Glomerular visceral epithelial cell (primary cell): ENCODE measurements around the gene CTNNA1.

Source experiments
- DNase-seq: peaks from one replicate; pipeline ENCODE4 v3.0.0-alpha.2; 2016; ENCODE audit errors: extremely low spot score

Gene CTNNA1

DNA sequence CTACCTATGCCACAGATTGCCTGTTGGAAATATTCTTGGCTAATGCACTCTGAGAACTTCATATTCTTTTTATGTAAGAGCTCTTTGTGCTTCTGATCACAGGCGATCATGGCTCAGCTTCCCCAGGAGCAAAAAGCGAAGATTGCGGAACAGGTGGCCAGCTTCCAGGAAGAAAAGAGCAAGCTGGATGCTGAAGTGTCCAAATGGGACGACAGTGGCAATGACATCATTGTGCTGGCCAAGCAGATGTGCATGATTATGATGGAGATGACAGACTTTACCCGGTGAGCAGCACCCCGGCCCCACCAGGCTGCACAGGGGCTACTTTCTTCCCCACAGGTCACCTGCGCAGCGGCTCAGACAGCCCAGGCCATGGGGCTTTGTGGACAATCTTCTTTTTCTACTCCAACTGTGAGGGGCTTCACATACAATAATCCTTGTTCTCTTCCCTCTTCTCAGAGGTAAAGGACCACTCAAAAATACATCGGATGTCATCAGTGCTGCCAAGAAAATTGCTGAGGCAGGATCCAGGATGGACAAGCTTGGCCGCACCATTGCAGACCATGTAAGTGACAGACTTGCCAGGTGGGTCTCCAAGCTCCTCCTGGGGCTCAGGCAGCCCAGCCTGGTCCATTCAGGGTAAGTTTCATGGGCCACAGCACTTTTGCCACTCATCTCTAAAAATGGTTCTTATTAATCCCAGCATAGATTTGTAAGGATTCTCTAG is 177.3 kb downstream of the CTNNA1 start:
- no peak for DNase-seq

DNA sequence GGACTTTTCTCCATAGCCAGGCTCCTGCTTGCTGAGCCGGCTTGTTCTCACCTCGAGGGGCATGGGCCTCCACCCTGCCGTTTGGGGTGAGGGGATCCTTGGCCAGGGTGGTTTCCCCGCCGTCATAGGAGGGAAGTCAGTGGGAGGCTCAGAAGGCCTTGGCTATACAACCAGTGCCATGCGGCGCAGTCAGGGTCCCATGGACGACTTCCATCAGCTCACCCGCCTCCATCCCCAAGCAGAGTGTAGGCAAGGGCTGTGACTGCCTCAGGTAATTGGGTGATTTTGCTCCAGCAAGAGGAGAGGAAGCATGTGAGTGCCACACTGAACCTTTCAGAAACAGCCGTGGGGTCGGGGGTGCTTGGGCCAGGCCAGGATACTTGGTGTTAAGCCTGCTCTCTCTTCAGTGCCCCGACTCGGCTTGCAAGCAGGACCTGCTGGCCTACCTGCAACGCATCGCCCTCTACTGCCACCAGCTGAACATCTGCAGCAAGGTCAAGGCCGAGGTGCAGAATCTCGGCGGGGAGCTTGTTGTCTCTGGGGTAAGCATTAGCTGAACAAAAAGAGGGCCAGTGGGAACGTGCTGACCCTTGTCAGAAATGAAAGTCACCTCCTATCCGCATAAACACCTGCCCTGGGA is 179.1 kb downstream of the CTNNA1 start:
- no peak for DNase-seq

DNA sequence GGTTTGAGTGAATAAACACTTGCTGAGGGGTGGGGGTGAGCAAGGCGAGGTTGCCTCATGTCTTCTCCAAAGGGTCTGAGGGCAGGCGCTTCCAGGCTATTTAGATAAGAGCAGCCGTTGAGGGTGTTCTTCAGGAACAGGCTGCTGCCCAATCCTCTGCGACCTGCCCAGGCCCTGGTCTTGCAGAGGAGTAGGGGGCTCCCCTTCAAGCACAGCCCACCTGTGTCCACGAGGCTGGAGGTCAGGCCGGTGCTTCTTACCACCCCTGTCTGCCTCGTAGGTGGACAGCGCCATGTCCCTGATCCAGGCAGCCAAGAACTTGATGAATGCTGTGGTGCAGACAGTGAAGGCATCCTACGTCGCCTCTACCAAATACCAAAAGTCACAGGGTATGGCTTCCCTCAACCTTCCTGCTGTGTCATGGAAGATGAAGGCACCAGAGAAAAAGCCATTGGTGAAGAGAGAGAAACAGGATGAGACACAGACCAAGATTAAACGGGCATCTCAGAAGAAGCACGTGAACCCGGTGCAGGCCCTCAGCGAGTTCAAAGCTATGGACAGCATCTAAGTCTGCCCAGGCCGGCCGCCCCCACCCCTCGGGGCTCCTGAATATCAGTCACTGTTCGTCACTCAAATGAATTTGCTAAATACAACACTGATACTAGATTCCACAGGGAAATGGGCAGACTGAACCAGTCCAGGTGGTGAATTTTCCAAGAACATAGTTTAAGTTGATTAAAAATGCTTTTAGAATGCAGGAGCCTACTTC is 180.5 kb downstream of the CTNNA1 start:
- no peak for DNase-seq

DNA sequence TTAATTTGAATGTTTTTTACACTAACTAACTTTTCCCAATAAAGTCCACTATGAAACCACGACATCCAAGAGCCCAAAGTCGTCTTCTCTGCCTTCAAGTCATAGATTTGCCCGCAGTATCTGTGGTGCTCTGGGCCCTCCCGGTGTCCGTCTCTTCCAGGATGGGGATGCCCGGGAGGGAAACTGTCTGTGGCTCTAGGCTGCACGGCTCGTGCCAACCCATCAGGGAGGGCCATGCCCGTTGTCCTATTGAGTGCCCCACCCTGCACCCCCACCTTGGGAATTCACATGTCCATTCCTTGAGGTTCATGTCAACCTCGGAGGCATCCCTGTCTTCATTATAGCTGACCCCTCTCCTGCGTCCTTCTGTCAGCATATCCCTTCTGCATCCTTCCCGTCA is 181.7 kb downstream of the CTNNA1 start:
- no peak for DNase-seq

DNA sequence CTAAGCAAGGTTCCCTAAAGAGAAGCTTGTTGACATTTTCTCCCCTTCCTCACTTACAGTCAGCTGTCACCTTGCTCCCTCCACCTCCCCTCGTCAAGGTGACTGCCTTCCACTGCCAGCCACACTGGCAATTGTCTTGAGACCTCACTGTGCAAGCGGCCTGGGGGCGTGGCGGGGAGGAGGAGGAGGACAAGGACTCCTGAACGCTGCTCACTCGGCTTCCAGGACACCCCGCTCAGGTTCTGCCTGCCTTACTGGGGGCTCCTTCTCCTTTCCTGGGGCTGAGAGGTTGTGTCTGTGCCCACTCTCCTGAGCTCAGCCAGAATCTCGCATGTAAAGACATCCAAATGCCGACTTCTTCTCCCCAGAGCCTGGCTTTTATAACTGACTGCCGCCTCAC is 182.2 kb downstream of the CTNNA1 start:
- no peak for DNase-seq

DNA sequence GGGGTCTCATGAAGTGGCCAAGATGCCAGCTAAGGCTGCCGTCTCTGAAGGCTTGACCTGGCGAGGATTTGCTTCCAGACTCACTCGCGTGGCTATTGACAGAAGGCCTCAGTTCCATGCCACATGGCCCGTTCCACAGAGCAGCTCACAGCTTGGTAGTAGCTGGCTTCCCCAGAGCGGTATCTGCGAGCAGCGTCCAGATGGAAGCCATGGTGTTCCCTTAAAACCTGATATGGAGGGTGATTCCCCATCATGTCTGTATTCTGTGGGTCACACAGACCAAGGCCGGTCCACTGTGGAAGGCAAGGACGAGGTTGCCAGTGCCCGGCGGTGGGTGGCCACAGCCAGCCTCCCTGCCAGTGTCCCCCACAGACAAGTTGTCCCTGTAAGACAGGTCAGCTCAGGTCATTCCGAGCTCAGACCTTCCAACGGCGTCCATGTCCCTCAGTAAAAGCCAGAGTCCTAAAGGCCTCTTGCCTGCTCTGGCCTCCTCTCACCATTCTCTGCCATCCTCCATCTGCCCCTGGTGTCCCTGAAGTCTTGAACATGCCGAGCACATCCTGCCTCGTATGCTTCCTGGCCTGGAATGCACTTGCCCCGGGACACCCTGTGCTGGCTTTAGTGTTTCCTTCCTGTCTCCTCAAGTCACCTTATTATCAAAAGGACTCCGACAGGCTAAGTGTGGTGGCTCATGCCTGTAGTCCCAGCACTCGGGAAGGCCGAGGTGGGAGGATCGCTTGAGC is 183.2 kb downstream of the CTNNA1 start:
- no peak for DNase-seq

DNA sequence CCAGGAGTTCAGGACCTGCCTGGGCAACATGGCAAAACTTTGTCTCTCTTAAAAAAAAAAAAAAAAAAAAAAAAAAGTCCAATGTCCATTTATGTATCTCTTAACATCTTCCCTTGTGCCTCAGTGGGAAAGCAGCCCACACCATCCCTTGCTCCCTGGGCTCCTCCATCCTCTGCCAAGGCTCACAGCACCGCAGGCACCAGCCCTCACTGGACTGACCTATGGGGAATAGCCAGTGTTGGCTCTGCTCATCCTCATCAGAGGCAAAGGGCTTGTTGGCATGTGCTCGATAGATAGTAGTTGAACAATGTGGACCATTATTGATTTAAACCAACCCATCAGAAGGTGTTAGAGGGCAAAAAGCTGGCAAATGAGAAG is 183.7 kb downstream of the CTNNA1 start:
- DNase-seq, result no peak

DNA sequence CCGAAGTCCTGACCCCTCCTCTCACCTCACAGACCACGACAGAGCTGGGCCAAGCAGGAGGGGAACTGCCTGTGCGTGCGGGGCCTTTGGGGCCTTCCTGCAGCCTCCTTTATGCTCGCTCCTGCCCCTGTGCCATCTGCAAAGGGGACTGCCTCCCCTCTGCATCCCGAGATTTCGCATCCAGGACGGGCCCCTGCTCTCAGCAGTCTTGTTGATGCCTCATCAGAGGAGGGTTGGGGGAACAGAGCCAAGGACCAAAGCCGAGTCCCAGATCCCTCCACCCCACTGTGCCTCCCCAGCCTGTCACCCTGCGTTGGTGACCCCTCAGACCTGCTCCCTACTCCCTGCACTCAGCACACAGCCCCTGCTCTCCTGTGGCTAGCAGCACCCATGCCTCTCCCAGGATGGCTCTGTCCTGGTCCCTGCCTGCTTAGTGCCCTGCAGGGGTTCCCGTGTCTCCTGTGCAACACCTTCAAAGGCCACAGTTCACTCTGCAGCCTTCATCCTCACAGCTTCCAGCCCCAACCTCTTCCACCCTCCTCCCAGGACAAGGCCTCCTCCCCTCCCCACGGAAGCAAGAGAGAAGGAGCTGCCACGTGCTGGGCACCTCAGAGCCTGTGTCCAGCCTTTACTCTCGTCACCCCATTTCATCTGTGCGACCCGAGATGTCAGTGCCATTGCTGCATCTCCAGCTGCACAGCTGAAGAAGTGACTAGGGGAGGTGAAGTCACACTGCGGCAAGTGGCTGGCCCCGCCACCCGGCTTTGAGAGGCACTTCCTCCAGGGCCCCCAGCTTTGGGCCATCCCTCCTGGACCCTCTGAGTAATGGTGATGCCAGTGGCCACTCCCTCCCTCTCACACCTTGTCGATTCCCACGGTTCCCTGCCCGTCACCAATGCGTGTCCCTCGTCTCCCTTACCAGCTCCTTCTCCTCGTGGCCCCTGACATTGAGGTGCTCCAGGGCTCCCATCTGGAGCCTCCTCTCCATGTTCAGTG is 184.5 kb downstream of the CTNNA1 start:
- DNase-seq, result no peak

DNA sequence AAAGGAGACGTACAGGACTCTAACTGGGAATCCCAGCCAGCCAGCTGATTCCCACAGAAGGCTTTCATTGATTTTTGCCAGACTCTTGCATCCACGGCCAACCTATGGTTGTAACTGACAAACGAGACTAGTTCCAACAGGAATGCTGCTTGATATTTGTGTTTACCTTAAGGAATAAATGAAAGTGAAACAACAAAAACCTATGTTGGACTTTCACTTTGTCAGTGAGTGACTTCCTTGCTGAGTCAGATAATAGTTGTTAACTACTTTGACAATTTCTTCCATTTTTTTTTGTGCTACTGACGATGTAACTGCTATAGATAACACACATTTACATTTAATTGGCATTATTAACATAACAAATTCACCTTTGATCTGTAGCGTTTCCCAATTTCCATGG is 185.3 kb downstream of the CTNNA1 start:
- no peak for DNase-seq

DNA sequence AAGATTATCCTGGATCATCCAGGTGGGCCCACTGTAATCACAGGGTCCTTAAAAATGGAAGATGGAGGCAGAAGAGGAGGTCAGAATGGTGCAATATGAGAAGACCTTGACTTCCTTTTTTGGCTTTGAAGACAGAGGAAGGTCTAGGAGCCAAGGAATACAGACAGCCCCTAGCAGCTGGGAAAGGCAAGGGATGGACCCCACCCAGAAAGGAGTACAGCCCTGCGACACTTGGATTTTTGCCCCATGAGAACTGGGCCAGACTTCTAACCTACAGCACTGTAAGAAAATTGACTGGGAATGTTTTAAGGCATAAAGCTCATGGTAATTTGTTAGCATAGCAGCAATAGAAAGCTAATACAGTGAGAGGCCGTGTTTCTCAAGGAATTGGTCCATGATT is 188.8 kb downstream of the CTNNA1 start:
- DNase-seq, result no peak

DNA sequence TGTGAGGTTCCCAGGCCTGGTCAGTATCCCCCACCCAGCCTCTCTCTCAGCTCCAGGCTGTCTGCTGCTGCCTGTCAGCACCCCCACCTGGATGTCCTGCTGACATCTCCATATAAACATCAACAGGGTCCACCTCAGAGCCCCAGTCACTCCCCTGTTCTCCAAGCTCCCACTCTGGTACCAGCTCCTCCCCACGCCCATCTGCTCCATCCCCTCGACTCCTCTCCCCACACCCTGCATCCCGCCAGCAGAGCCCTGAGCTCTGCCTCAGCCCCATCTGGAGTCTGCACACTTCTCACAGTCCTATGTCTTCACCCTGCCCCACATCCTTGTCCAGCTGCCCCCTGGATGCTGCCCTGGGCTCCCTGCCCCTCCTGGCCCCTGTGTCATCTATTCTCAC is 189.6 kb downstream of the CTNNA1 start:
- DNase-seq, result no peak

DNA sequence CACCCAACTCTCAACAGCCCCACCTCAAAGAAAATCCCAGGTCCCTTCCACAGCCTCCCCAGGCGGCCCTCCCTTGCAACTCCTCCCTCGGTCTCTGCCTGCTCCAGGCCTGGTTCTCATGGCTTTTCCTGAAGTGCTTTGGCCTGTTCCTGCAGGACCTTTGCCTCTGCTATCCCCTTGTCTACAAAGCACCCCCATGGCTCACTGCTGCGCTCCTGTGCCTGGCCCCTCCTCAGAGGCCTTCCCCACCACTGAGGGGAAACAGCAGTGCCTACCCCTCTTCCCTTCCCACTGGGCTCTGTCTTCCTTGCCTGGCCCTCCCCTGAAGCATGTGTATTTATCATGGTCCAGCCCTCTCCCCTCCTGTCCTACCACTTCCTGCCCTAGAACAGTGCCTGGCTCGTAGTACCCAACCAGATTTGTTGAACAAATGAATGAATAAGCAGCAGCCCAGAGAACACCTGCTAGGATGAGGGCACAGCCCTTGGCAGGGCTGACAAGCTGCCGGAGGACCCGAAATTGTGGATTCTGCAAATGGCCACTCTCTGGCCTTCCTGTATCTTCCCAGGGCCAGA is 190.5 kb downstream of the CTNNA1 start:
- peak; percentile 34 for DNase-seq

DNA sequence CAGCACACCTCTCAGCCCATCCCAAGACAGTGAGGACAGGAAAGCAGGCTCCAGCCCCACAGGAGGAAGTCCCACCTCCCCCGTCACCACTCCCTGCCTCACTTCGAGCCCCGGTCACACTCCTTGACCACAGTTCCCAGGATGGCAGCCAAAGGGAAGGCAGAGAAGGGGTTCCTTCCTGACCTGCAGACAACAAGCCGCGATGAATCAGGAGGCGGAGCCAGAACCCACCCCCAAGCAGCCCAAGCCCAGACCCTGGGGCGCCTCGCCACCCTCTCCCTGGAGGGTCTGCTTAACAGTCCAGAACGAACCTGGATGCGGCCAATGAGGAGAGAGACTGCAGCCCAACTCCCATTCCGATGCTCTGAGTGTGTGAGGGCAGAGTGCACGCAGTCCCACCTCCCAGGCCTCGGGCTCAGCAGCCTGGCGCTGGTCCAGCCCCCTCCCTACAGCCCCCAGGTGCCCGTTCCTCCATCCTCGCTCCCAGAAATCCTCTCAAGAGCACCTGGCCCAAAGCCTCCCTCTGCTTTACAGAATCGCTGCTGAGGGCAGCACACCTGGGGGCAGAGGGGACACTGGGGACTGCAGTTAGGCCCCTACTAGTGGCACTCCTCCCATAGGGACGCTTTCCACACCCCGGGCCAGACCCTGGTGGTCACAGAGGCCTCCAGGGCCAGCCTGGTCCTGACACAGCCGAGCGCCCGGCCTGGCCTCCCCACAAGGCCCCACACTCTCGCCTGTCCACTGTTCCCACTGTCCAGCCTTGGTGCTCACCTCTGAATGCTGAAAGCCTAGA is 191.5 kb downstream of the CTNNA1 start:
- peak; percentile 100 for DNase-seq

DNA sequence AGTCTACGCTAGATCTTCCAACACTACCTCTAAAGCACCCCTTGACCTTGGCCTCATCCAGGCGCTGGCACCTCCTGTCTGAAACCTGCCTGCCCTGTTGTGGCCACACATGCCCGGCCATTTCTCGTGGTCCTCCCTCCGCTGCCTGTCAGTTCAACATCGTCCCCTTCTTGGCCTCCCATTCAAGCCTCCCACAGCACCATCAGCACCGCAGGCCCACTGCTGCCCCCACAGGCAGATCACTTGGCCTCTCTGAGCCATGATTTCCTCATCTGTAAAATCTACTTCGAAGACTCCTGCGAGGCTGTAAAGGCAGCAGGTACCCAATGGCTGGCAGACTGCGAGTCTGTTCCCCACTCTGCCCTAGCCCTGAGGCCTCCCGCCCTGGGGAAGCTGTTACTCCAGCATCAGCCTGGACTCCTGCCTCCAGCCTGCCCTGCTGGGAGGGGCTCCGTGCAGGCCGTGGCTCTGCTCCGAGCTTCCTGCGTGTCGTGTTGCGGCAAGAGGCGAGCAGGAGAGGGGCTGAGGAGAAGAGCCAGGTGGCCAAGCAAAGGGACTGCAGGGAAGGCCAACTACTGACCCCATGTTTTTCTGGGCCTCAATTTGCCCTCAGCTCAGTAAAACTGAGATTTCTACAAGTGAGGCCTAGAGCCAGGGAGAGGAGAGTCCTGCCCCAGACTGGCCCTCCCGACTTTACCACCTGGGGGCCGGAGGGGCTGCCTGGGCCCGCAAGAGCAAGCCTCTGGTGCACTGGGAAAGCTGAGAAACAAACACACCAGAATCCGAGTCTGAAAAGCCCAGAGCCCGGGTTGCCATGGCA is 192.4 kb downstream of the CTNNA1 start:
- no peak for DNase-seq

DNA sequence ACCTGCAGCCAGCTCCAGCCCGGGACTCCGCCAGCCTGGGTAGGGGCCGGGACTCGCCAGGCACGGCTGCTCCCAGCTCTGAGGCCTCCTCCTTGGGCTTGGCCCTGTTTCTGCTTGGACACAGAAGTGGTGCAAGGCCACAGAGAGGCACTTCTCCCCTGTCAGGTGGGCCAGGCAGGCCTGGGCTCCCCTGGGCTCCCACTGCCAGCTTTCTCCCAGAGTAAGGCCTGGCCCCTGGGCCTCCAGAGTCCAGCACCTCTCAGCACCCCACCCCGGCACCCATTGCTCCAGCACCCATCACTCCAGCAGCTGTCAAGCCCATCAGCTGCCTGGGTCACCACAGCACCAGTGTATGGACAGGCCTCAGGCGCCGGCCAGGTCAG is 193.0 kb downstream of the CTNNA1 start:
- no peak for DNase-seq

DNA sequence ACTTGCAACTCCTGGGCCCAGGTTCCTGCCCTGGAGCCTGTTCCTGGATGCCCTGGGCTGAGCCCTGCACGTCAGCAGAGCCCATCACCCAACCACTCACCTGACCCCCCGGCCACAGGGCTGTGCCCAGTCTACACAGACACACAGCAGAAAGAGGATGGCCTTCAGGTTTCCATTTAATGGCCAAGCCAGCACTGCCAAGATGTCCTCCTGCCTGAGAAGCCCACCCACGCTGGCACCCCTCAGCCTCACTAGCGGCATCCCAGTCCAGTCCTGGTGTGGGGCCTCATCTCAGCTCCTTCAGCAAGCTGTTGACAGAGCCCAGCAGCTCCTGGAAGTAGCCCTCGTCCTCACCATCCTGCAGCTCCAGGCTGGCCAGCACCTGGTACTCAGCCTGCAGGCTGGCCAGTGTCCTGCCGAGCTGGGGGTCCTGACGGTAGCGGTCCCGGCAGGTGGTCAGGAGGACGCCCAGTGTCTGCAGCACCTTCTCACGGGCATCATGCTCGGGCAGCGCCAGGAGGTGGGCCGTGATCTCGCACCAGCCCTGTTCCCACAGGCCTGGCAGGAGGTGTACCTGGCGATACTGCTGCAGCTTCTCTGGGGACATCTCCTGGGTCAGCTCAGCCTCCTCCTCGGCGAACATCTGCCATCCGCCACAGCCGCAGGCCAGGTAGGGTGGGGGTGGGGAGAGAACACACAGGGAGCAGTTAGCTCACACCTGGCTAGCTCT is 193.8 kb downstream of the CTNNA1 start:
- no peak for DNase-seq

DNA sequence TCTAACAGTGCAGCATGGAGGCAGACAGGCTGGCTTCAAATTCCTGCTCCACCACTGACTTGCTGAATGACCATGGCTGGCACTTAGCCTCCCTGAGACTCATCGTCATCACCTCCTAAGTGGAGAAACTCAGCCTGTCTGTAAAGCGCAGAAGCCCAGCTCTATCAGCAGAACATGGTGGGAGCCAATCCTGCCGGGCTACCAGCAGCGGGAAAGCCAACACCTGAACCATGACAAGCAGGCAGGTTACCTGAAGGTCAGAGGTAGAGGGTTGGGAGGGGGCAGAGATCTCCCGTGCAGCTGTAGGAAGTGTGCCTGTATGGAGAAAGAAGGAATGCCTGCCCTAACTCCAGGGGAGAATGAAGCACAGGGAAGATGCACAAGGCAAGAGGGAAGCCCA is 194.6 kb downstream of the CTNNA1 start:
- DNase-seq, result no peak

DNA sequence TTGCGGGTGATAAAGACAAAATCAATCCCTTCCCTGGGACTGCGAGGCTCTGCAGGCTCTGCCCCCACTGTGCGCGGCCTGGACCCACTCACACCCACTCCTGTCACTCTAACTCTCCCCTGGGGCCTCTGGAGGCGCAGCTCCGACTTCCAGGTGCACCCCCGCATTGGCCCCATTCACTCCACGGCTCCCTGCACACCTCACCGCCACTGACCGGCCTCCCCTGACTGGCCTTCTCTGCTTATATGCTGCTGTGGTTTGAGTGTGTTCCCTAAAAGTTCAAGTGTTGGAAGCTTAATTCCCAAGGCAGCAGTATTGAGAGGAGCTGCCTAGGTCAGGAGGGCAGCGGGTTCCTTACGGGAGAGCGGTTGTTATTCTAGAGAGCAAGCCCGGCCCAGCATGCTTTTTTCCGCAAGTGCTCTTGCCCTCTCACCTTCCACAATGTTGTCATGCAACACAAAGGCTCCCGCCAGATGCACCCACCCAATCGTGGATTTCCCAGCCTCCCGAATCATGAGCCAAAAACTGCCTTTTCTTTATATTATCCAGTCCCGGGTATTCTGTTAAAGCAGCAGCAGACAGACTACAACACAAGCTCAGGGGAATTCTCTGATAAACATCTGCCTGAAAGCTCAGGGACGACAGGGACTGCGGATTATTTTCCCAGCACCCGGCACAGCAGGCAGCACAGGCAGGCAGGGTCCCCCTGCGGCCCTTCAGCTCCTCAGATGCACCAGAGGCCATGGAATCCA is 195.4 kb downstream of the CTNNA1 start:
- no peak for DNase-seq
